Hepatocyte (in vitro differentiated cells): ENCODE data around the gene SHLD3. TPM values are rescaled to one million over a fixed set of nuclear protein-coding genes. Genes with fewer than 3 reads are reported as not detected.
A peak's percentile ranks its signal among the peaks of the same experiment; 100 is the strongest.

Experiments used
- DNase-seq: peaks from one replicate; pipeline ENCODE4 v3.0.0-alpha.2; 2016; ENCODE audit warnings: low spot score
- H2AFZ ChIP-seq: fragments of 200-600 bp; sonication (generic); 2 replicates; pipeline ENCODE4 v1.6.0; 2016; ENCODE audit warnings: antibody characterized with exemption, mild to moderate bottlenecking
- H3K27ac ChIP-seq: fragments of 200-600 bp; sonication (generic); 2 replicates; pipeline ENCODE4 v1.5.1; 2016; ENCODE audit warnings: mild to moderate bottlenecking
- H3K27me3 ChIP-seq: fragments of 200-600 bp; sonication (generic); 2 replicates; pipeline ENCODE4 v1.6.1; 2016
- H3K36me3 ChIP-seq: fragments of 200-600 bp; sonication (generic); replicated peaks from 2 replicates; pipeline ENCODE4 v1.5.1; 2016; ENCODE audit warnings: low read depth; ENCODE audit not compliant: insufficient read depth
- H3K4me1 ChIP-seq: fragments of 200-600 bp; sonication (generic); 2 replicates; pipeline ENCODE4 v1.5.1; 2016; ENCODE audit warnings: mild to moderate bottlenecking, moderate library complexity; ENCODE audit not compliant: insufficient read depth
- H3K4me2 ChIP-seq: fragments of 200-600 bp; sonication (generic); 2 replicates; pipeline ENCODE4 v1.6.0; 2016
- H3K4me3 ChIP-seq: fragments of 200-600 bp; sonication (generic); 2 replicates; pipeline ENCODE4 v1.5.1; 2016; ENCODE audit warnings: mild to moderate bottlenecking
- H3K79me2 ChIP-seq: fragments of 200-600 bp; sonication (generic); 2 replicates; pipeline ENCODE4 v1.6.0; 2017; ENCODE audit warnings: mild to moderate bottlenecking
- H3K9me2 ChIP-seq: fragments of 200-600 bp; sonication (generic); replicated peaks from 2 replicates; pipeline ENCODE4 v1.6.0; 2017; ENCODE audit warnings: mild to moderate bottlenecking; ENCODE audit not compliant: insufficient read depth
- H3K9me3 ChIP-seq: fragments of 200-600 bp; sonication (generic); 2 replicates; pipeline ENCODE4 v1.5.1; 2016; ENCODE audit warnings: low read depth, mild to moderate bottlenecking
- H4K20me1 ChIP-seq: fragments of 200-600 bp; sonication (generic); 2 replicates; pipeline ENCODE4 v1.6.0; 2016; ENCODE audit warnings: mild to moderate bottlenecking; ENCODE audit not compliant: insufficient read depth, poor library complexity, severe bottlenecking
- CTCF ChIP-seq: fragments of 200-600 bp; sonication (generic); IDR thresholded peaks from 2 replicates; pipeline ENCODE4 v1.5.1; 2016; ENCODE audit warnings: antibody characterized with exemption, mild to moderate bottlenecking; ENCODE audit not compliant: poor library complexity
- EZH2 ChIP-seq: fragments of 200-600 bp; sonication (generic); IDR thresholded peaks from 2 replicates; pipeline ENCODE4 v1.6.1; 2016; ENCODE audit warnings: antibody characterized with exemption, mild to moderate bottlenecking, borderline replicate concordance
- EZH2phosphoT487 ChIP-seq: fragments of 200-600 bp; sonication (generic); IDR thresholded peaks from one replicate; pipeline ENCODE4 v1.6.1; 2018; ENCODE audit warnings: antibody characterized with exemption, mild to moderate bottlenecking, low read depth, moderate library complexity; ENCODE audit not compliant: unreplicated experiment, severe bottlenecking
- WGBS: methylation state at CpG from one replicate; pipeline ENCODE4 v1.1.6; 2016; ENCODE audit warnings: low lambda C conversion rate; ENCODE audit errors: missing lambda C conversion rate; 5-methylcytosine and 5-hydroxymethylcytosine counted together
- polyA plus RNA-seq: library from polyadenylated mRNA; unstranded; fragments of >200 nt; fragmentation: Nextera tagmentation; extraction: Ambion mirVana; gene quantifications from 2 replicates; pipeline ENCODE4 v1.2.1, GENCODE V29; 2016
- total RNA-seq: library from RNA; depleted of rRNA; stranded (reverse); fragments of >200 nt; gene quantifications from 2 replicates; pipeline ENCODE4 v1.2.3, GENCODE V29; 2014

SHLD3 gene
- total and polyA plus RNA-seq, 2 experiments from 2014 or later: 4.4 to 7.1 TPM

- no peak for TF ChIP-seq EZH2
- no peak for TF ChIP-seq CTCF
- Histone ChIP-seq H3K4me3 (peak overlapping the region; percentile 89), H3K27me3 (no peaks in the 10 kb centered on the region), H3K4me2 (peak overlapping the region; percentile 76), H2AFZ (peak overlapping the region; percentile 69), H3K9me3 (no peaks in the 10 kb centered on the region), H3K4me1 (peaks cover 14% of the 10 kb centered on the region), H3K36me3 (no peaks in the 10 kb centered on the region), H4K20me1 (peaks cover 15% of the 10 kb centered on the region), H3K27ac (peak overlapping the region; percentile 94), H3K79me2 (peaks cover 90% of the 10 kb centered on the region), H3K9me2 (no peaks in the 10 kb centered on the region)
- DNase-seq: peak; percentile 9
- WGBS: 26% methylated on average over 9 of the region's 9 CpGs
These were observed 1.3 kb upstream of the SHLD3 start for GRCh38 chr5:65623482-65623881.

GRCh38 chr5:65624025-65624570 is 729 bp upstream of the SHLD3 start, which contains the start of gene TRIM23:
TRIM23 (minus strand) TSS chr5:65624333; CDS start chr5:65624274, 59 bp downstream.
- H2AFZ ChIP-seq: peak within 1 kb of the TSS; percentile 69
- no peaks in the 10 kb centered on the region for H3K27me3 ChIP-seq
- H3K79me2 ChIP-seq: peaks cover 90% of the 10 kb centered on the region
- no peaks in the 10 kb centered on the region for H3K9me2 ChIP-seq
- H3K36me3 ChIP-seq: no peaks in the 10 kb centered on the region
- peak within 1 kb of the TSS; percentile 89 for H3K4me3 ChIP-seq
- TF ChIP-seq EZH2phosphoT487: no peak
- TF ChIP-seq EZH2: no peak
- peak; percentile 12 for TF ChIP-seq CTCF
- WGBS: under 1% methylated on average over 30 of the region's 32 CpGs
- peak; percentile 97 for DNase-seq
- peak within 1 kb of the TSS; percentile 94 for H3K27ac ChIP-seq
- peaks cover 14% of the 10 kb centered on the region for H3K4me1 ChIP-seq
- peaks cover 14% of the 10 kb centered on the region for H4K20me1 ChIP-seq
- H3K4me2 ChIP-seq: peak within 1 kb of the TSS; percentile 76
- H3K9me3 ChIP-seq: no peaks in the 10 kb centered on the region

GRCh38 chr5:65625743-65626142 is 916 bp downstream of the SHLD3 start:
- Histone ChIP-seq H3K36me3 (no peaks in the 10 kb centered on the region), H3K27me3 (no peaks in the 10 kb centered on the region), H3K4me1 (peaks cover 14% of the 10 kb centered on the region), H2AFZ (peak overlapping the region; percentile 69), H3K9me3 (no peaks in the 10 kb centered on the region), H3K9me2 (no peaks in the 10 kb centered on the region), H3K4me2 (peak overlapping the region; percentile 76), H4K20me1 (peaks cover 7% of the 10 kb centered on the region), H3K79me2 (peaks cover 89% of the 10 kb centered on the region), H3K27ac (peak overlapping the region; percentile 94), H3K4me3 (peak overlapping the region; percentile 89)
- TF ChIP-seq EZH2 (no peak), CTCF (no peak), EZH2phosphoT487 (no peak)
- no peak for DNase-seq
- WGBS: 66% methylated on average over 6 of the region's 6 CpGs
